ENCODE data around the gene XXYLT1. TPM values are rescaled to one million over a fixed set of nuclear protein-coding genes. Genes with fewer than 3 reads are reported as not detected.
"Not testable (repeated sequence)": the region's sequence is repeated elsewhere in the genome, so short reads cannot be mapped to it uniquely, and the experiment has no call there.

The XXYLT1 gene
- total RNA-seq, 1 donor from 2014 or later = 16.4 TPM

GRCh38 chr3:195188426-195188927 lies 82.5 kb downstream of the XXYLT1 start:
- TF ChIP-seq CTCF (conservative IDR thresholded peaks at IDR 0.05; ENCODE audit: low read depth, low read length) = peak; percentile 35
- H3K4me3 ChIP-seq (ENCODE audit: low read depth, low read length) = no peak overlapping the region
- DNase-seq (ENCODE audit: low read depth) = no peak

GRCh38 chr3:195187609-195188425 lies 83.1 kb downstream of the XXYLT1 start:
- no peak overlapping the region for H3K4me3 ChIP-seq (ENCODE audit: low read depth, low read length)
- no peak for TF ChIP-seq CTCF (conservative IDR thresholded peaks at IDR 0.05; ENCODE audit: low read depth, low read length)
- DNase-seq (ENCODE audit: low read depth) = no peak

- not testable (repeated sequence) for DNase-seq (ENCODE audit: low read depth); H3K4me3 ChIP-seq (ENCODE audit: low read depth, low read length)
Measured at GRCh38 chr3:195186710-195187047, 84.3 kb downstream of the XXYLT1 start.

DNA sequence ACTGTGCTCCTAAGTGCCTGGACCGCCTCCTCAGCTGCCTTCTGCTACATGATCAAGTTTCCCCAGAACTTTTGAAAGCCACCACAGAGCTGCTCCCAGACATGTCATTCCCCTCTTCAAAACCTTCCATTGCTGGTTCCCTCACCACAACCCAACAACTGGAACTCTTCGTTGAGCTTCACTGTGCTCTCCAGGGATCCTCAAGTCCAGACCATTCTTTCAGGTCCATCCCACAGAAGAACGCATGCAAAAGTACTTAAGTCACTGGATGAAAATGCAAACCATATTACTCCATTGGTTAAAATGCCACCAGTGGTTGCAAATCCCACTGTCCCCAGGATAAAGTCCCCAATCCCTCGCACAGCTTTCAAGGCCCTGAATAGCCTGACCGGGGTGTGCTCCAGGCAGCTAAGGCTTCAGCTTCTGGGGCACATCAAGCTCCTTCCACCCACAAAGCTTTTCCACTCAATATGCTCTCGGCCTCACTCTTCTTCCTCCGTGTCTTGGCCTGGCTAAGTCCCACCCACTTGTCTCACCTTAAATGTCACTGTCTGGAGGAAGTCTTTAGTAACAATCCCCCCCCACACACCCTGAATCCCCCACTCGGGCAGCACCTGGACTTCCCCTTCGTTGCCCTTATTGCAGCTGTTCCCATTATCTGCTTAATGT lies 84.8 kb downstream of the XXYLT1 start:
- no peak overlapping the region for H3K4me3 ChIP-seq (ENCODE audit: low read depth, low read length)
- DNase-seq (ENCODE audit: low read depth) = no peak
- no peak for TF ChIP-seq CTCF (conservative IDR thresholded peaks at IDR 0.05; ENCODE audit: low read depth, low read length)

DNA sequence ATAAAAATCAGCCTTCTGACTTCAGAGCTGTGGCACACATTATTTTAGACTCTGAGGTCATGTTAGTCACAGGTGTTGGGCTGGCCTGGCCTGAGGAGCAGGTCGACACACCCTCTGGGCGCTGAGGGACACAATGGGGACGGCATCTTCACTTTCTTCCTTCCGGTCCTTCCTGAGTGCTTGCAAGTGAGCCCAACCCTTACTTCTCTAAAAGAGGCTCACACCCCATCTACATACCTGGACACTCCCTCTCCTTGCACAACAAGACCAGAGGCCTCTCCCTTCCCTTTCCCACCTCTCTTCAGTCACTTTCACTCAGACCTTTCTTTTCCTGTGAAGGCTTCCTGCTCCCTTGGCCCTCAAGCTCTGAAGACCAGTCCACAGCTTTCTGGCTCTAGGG lies 85.4 kb downstream of the XXYLT1 start:
- DNase-seq (ENCODE audit: low read depth) = no peak
- no peak overlapping the region for H3K4me3 ChIP-seq (ENCODE audit: low read depth, low read length)
- TF ChIP-seq CTCF (conservative IDR thresholded peaks at IDR 0.05; ENCODE audit: low read depth, low read length) = no peak

DNA sequence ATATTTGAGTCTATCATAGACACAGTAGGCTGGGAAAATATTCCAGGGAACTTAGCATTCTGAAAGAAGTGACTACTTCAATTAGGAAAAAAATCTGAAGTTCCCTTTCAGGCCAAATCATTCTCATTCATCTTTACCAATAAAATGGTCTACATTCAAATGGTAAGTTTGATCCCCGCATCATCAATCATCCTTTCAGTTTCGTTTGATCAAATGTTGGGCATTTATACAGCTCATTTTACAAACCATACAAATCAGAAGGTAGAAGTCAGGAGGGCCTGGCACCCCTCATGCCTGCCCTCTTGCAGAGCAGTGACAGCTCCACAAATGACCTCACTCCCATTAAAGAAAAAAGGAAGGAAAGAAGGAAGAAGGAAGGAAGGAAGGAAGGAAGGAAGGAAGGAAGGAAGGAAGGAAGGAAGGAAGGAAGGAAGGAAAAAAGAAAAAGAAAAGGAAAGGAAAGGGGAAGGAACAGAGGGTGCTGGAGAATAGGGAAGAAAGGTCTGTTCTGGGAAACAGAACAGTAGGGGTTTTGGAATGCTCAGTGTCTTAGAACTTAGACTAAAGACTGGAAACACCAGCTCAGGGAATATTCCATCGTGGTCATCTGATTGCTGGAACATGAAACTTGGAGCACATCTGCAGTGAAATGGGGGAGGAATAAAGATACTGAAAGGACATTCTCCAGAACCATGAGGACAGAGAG lies 86.1 kb downstream of the XXYLT1 start:
- H3K4me3 ChIP-seq (ENCODE audit: low read depth, low read length) = no peak overlapping the region
- TF ChIP-seq CTCF (conservative IDR thresholded peaks at IDR 0.05; ENCODE audit: low read depth, low read length) = no peak
- no peak for DNase-seq (ENCODE audit: low read depth)

- DNase-seq (ENCODE audit: low read depth) = no peak
- no peak for TF ChIP-seq CTCF (conservative IDR thresholded peaks at IDR 0.05; ENCODE audit: low read depth, low read length)
Measured at GRCh38 chr3:195183071-195183776, 87.7 kb downstream of the XXYLT1 start.

More at GRCh38 chr3:195183071-195183776, 87.7 kb downstream of the XXYLT1 start:
- H3K4me3 ChIP-seq (ENCODE audit: low read depth, low read length) = no peak overlapping the region

All from epithelial cell of proximal tubule (primary cell).